Mesothelial cell of epicardium (in vitro differentiated cells): ENCODE measurements around the gene SEC14L1. TPM values are rescaled to one million over a fixed set of nuclear protein-coding genes. Genes with fewer than 3 reads are reported as not detected.

Experiments
- DNase-seq, 2 experiments: peaks; one replicate each; pipeline ENCODE4 v3.0.0; 2021; ENCODE audit warnings: low spot score in 2 of 2; ENCODE audit not compliant: unreplicated experiment in 2 of 2
- H3K27ac Mint-ChIP-seq: 2 replicates; pipeline ENCODE4 v1.8.0; 2021; ENCODE audit warnings: mixed read lengths
- H3K27me3 Mint-ChIP-seq: 2 replicates; pipeline ENCODE4 v1.8.0; 2021; ENCODE audit warnings: low read depth, mixed read lengths
- H3K36me3 Mint-ChIP-seq: 2 replicates; pipeline ENCODE4 v1.8.0; 2021; ENCODE audit warnings: mixed read lengths
- H3K4me1 Mint-ChIP-seq: 2 replicates; pipeline ENCODE4 v1.8.0; 2021; ENCODE audit warnings: mixed read lengths
- H3K4me3 Mint-ChIP-seq: 2 replicates; pipeline ENCODE4 v1.8.0; 2021; ENCODE audit warnings: mild to moderate bottlenecking, moderate library complexity, mixed read lengths
- H3K9me3 Mint-ChIP-seq: 2 replicates; pipeline ENCODE4 v1.8.0; 2021; ENCODE audit warnings: mixed read lengths
- total RNA-seq: library from RNA; stranded (reverse); gene quantifications from 3 replicates; pipeline ENCODE4 v1.2.1, GENCODE V29; 2021
- TF ChIP-seq, protein P1 (sequence below): fragments of 200-600 bp; sonication (generic); IDR thresholded peaks from one replicate; pipeline ENCODE4 v1.5.0; 2021; ENCODE audit warnings: antibody characterized with exemption; ENCODE audit not compliant: unreplicated experiment

SEC14L1 gene
- total RNA-seq, 1 donor from 2014 or later = 47.6 TPM

DNA sequence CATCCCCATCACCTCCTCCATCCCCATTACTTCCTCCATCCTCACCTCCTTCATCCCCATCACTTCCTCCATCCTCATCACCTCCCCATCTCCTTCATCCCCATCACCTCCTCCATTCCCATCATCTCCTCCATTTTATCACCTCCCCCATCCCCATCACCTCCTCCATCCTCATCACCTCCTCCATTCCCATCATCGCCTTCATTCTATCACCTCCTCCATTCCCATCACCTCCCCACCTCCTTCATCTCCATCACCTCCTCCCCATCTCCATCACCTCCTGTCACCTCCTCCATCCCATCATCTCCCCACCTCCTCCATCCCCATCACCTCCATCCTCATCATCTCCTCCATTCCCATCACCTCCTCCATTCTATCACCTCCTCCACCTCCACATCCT lies 116.4 kb downstream of the SEC14L1 start:
- no peak overlapping the region for H3K4me3 Mint-ChIP-seq
- peaks cover 32% of the 10 kb centered on the region for H3K4me1 Mint-ChIP-seq
- H3K36me3 Mint-ChIP-seq = no peaks in the 10 kb centered on the region
- no peaks in the 10 kb centered on the region for H3K9me3 Mint-ChIP-seq
- TF ChIP-seq, protein P1, sequence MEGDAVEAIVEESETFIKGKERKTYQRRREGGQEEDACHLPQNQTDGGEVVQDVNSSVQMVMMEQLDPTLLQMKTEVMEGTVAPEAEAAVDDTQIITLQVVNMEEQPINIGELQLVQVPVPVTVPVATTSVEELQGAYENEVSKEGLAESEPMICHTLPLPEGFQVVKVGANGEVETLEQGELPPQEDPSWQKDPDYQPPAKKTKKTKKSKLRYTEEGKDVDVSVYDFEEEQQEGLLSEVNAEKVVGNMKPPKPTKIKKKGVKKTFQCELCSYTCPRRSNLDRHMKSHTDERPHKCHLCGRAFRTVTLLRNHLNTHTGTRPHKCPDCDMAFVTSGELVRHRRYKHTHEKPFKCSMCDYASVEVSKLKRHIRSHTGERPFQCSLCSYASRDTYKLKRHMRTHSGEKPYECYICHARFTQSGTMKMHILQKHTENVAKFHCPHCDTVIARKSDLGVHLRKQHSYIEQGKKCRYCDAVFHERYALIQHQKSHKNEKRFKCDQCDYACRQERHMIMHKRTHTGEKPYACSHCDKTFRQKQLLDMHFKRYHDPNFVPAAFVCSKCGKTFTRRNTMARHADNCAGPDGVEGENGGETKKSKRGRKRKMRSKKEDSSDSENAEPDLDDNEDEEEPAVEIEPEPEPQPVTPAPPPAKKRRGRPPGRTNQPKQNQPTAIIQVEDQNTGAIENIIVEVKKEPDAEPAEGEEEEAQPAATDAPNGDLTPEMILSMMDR = no peak
- H3K27me3 Mint-ChIP-seq = no peaks in the 10 kb centered on the region
- no peak for DNase-seq
- H3K27ac Mint-ChIP-seq = no peak overlapping the region

DNA sequence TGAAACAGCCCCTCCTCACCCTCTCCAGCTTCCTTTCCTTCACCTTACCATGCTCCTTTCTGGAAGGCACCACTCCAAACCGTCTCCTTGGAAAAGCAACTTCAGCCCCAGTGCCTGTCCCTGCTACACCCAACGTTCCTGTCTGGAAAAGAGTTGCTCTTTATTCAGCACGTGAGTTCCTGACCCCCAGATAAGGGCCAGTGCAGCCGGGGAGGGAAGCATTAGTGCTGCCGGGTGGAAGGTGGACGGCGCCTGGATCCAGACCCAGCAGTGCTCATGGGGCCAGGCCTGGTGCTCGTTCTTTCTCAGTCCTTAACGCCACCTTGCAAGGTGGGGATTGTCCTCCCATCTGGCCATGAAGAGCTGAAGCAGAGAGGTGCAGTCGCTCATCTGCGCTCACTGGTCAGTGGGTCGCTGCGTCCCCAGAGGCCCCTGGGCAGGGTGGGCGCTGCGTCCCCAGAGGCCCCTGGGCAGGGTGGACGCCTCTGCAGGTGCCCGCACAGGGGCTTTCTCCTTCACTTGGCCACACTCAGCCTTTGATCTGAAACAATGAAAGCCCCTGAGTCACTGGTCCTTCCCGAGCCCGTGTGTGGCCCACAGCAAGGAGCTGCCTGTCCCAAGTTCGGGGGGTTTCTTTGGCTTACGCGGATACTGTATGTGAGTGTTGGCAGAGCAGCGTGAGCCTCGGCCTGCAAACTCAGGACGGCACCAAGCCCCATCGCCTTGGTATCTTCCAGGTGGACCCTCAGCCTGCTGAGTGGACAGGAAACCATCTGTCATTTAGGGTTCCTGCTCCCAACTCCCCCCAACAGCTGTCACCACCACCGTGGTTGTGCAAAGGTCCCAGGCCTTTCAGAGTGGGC lies 117.1 kb downstream of the SEC14L1 start:
- DNase-seq = no peak
- TF ChIP-seq, protein P1 = no peak
- H3K36me3 Mint-ChIP-seq = no peaks in the 10 kb centered on the region
- H3K4me3 Mint-ChIP-seq = no peak overlapping the region
- H3K27me3 Mint-ChIP-seq = no peaks in the 10 kb centered on the region
- no peak overlapping the region for H3K27ac Mint-ChIP-seq
- H3K4me1 Mint-ChIP-seq = peaks cover 26% of the 10 kb centered on the region
- no peaks in the 10 kb centered on the region for H3K9me3 Mint-ChIP-seq

DNA sequence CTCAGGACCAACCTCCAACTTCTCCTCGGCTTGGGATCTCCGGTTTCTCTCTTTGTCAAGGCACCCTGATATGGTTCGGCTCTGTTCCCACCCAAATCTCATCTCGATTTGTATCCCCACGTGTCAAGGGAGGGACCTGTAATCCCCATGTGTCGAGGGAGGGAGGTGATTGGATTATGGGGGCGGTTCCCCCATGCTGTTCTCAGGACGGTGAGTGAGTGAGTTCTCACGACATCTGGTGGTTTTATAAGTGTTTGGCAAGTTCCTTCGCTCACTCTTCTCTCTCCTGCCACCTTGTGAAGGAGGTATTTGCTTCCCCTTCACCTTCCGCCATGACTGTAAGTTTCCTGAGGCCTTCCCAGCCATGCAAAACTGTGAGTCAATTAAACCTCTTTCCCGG lies 117.9 kb downstream of the SEC14L1 start:
- H3K27me3 Mint-ChIP-seq = no peaks in the 10 kb centered on the region
- H3K36me3 Mint-ChIP-seq = no peaks in the 10 kb centered on the region
- no peak overlapping the region for H3K4me3 Mint-ChIP-seq
- H3K4me1 Mint-ChIP-seq = peaks cover 23% of the 10 kb centered on the region
- no peaks in the 10 kb centered on the region for H3K9me3 Mint-ChIP-seq
- H3K27ac Mint-ChIP-seq = no peak overlapping the region
- TF ChIP-seq, protein P1 = no peak
- DNase-seq = no peak

DNA sequence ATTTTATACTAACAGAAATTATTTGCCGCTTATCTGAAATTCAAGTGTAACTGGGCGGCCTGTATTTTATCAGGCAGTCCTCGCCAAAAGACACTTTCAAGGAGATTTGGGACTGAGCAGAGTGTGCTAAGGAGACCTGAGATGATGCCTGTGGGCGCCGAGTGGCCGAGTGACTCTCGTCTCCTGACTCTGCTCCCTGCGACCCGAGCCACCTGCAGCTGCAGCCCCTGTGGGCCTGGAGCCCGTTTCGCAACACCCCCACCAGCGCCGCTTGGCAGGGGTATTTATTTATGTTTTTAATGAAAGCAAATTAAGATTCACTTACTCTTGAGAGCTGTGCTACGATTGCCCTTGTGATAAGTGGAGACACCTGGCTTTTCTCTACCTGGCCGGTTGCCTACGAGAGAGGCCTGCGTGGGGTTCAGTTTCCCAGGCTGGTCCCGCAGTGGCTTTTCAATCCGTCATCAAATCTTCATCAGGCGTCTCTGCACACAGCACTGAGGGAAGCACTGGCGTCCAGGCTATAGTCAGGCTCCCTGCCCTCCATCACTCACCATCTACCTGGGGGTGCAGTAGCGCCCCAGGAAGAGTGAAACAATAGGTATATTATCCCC lies 124.0 kb downstream of the SEC14L1 start:
- Mint-ChIP-seq H3K4me3 (no peak overlapping the region), H3K9me3 (no peaks in the 10 kb centered on the region)

GRCh38 chr17:77266213-77266612 lies 125.4 kb downstream of the SEC14L1 start:
- H3K36me3 Mint-ChIP-seq = no peaks in the 10 kb centered on the region
- no peaks in the 10 kb centered on the region for H3K9me3 Mint-ChIP-seq
- TF ChIP-seq, protein P1 = no peak
- peaks cover 27% of the 10 kb centered on the region for H3K4me1 Mint-ChIP-seq
- no peak overlapping the region for H3K4me3 Mint-ChIP-seq
- H3K27ac Mint-ChIP-seq = no peak overlapping the region
- H3K27me3 Mint-ChIP-seq = no peaks in the 10 kb centered on the region
- no peak for DNase-seq

More for the DNA sequence above, 124.0 kb downstream of the SEC14L1 start:
- no peak overlapping the region for H3K27ac Mint-ChIP-seq
- H3K36me3 Mint-ChIP-seq = no peaks in the 10 kb centered on the region
- TF ChIP-seq, protein P1 = no peak
- no peak for DNase-seq
- no peaks in the 10 kb centered on the region for H3K27me3 Mint-ChIP-seq
- H3K4me1 Mint-ChIP-seq = peaks cover 20% of the 10 kb centered on the region
